HG02623 (cell line): ENCODE results near the gene OLFML2A.

Experiments used
- ATAC-seq: cut with Tn5 transposase; IDR thresholded peaks from one replicate; pipeline ENCODE4 v1.9.1; 2021; ENCODE audit warnings: moderate library complexity; ENCODE audit not compliant: unreplicated experiment

OLFML2A gene

DNA sequence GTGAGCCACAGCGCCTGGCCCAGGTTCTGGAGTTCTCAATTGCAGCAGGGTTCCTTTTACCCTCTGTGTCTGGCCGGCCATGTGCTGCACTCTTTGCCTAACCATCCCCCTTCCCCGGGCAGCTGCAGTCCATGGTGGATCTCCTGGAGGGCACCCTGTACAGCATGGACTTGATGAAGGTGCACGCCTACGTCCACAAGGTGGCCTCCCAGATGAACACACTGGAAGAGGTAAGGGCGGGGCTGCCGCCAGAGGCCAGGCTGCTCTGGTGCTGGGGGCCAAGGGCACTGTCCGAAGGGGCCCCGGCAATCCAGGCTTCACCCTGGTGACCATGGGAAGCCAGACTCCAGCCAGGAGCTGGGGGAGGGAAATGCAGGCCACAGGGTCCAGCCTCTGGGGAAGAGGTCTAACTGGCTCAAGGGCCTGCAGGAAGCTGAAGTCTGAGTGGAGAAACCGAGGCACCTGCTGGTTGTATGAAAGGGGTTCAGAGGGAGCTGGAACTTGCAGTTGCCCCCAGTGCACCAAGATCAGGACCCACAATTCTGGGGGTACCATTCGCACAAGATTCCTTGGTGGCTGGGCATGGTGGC, 18.1 kb downstream of the OLFML2A start:
- no peak for ATAC-seq

GRCh38 chr9:124795881-124796431, 19.0 kb downstream of the OLFML2A start:
- ATAC-seq, result no peak

DNA sequence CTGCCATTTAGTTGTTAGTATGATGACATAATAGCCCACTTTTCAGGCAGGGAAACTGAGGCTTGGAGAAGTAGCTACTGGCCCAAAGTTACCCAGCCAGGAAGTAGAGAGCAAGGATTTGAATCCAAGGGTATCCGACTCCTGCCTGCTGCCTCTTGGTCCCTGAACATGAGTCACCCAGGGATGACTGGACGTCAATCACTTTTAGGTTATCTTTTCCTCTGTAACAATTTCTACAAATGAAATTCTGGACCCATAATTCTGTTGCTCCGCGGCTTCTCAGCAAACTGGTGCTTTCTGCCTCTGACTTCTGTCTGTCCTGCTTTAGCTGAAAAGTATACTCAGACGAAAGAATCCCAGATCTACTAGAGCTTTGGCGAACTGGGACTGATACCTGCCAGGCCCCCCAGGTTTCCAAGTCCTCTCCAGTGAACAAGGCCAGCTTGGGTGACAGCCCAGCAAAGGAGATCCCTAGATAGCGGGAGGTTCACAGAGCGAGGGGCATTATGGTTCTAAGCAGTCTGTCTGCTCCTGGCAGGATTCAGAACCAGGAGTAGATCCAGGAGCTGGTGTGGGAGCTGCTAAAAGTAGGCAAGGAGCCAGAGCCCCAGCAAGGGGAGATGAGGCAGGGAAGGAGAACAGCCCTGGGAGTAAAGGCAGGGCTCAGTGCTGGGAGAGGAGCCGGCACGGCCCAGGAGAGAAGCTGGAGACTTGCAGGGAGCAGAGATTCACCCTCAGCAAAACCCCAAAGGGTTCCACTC, 20.6 kb downstream of the OLFML2A start:
- ATAC-seq, result no peak

DNA sequence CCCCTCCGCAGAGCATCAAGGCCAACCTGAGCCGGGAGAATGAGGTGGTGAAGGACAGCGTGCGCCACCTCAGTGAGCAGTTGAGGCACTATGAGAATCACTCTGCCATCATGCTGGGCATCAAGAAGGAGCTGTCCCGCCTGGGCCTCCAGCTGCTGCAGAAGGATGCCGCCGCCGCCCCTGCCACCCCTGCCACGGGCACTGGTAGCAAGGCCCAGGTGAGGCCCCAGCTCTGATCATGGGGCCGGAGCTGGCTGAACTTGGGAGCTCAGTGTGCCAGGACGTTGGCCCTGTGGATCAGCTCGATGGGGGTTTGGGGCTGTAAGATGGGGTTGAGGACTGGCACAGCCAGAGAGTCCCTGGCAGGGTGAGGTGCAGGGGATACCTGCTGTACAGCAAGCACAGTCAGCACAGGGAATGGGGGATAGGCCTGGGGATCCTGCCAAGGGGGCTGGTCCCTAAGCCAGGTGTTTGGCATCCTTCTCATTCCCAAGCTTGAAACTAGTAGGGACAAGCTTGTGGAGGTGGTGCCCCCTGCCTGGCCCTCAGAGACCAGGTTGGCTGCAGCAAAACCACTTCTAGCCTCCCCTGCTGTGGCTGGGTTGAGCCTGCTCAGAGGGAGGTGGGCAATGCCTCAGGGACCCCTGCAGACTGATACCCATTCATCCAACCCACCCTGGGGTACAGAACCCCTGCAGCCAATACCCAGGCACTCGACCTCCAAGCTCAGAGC, 22.5 kb downstream of the OLFML2A start:
- no peak for ATAC-seq

- no peak for ATAC-seq
Observed at GRCh38 chr9:124800306-124801259, 23.6 kb downstream of the OLFML2A start.

GRCh38 chr9:124801356-124801755, 24.4 kb downstream of the OLFML2A start:
- no peak for ATAC-seq

DNA sequence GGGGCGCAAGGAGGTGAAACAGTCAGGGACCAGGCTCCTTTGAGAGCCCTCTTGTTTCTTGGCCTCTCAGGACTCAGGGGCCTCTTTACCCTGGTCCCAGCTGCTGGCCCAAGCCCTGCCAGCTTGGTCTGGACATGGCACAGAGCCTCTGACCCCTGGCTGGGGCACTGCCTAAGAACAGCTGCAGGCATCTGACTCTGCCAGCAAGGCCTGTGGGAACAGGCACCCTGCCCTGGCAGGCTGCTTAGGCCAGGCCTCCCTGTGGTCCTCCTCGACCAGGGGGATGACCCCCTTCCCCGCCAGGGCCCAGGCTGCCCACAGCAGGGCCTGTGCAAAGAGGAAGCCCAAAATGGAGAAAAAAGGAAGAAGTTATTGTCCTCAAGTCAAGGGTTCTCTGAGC, 25.5 kb downstream of the OLFML2A start:
- ATAC-seq, result no peak

GRCh38 chr9:124803911-124804310, 27.0 kb downstream of the OLFML2A start:
- ATAC-seq, result no peak

- no peak for ATAC-seq
Observed at GRCh38 chr9:124805186-124805585, 28.3 kb downstream of the OLFML2A start.

- ATAC-seq, result no peak
Observed at GRCh38 chr9:124808246-124808956, 31.5 kb downstream of the OLFML2A start.

DNA sequence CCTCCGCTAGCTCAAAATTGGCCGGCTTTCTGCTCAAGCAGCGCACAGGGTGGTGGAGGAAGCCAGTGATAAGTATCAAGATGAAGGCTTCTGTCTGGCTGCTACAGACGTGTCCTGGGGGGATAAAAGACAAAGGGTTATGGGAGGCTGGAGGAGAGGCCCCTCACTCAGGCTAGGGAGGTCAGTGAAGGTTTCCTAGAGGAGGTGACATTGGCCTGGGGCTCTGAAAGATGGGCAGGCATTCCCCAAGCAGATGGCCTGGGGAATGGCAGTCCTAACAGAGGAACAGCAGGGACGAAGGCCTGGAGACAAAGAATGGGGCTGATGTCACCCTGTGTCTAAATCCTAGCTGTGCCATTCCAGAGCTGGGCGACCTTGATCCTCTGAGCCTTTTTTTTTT, 32.3 kb downstream of the OLFML2A start:
- no peak for ATAC-seq

GRCh38 chr9:124809741-124810500, 33.0 kb downstream of the OLFML2A start:
- no peak for ATAC-seq

DNA sequence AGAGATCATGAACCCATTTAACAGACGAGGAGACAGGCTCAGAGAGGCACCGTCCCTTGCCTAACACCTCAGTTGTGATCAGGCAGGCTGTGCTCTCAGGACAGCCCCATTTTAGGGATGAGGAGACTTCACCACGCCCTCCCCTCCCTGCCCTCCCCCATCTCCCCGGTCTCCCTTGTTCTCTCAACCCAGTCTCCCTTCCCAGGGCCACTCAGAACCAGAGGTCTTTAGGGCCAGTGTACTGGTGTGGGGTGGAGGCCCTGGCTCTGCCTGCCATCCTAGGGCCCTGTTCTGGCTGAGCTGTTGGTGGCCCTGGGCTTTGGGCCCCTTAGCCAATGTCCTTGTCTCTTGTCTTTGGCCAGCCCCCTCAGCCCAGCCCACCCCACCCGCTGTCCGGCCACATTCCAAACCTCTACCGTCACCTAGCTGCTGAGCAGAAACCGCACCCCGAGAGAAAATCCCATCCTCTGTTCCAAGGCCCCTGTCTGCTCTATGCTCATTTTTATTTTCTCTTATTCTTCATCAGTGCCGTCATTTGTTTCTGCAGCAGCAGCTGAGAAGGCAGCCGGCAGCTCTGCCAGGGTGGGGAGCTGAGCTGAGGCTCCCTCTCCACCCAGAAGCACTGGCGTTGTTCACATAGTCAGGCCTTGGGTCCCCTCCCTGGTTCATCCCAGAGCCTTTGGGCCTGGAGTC, 33.9 kb downstream of the OLFML2A start:
- ATAC-seq, result no peak

GRCh38 chr9:124812441-124812876, 35.5 kb downstream of the OLFML2A start:
- ATAC-seq, result no peak

DNA sequence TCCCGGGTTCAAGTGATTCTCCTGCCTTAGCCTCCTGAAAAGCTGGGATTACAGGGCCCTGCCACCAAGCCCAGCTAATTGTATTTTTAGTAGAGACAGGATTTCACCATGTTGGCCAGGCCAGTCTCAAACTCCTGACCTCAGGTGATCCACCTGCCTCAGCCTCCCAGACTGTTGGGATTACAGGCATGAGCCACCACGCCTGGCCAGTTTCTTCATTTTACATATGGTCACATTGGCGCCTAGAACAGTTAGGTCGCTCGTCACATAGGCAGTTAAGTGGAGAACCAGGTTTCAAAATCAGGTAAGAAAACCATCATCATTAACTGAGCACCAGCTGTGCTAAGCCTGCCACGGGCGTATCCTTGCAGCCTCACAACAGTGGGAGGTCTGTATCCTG, 36.1 kb downstream of the OLFML2A start:
- no peak for ATAC-seq

DNA sequence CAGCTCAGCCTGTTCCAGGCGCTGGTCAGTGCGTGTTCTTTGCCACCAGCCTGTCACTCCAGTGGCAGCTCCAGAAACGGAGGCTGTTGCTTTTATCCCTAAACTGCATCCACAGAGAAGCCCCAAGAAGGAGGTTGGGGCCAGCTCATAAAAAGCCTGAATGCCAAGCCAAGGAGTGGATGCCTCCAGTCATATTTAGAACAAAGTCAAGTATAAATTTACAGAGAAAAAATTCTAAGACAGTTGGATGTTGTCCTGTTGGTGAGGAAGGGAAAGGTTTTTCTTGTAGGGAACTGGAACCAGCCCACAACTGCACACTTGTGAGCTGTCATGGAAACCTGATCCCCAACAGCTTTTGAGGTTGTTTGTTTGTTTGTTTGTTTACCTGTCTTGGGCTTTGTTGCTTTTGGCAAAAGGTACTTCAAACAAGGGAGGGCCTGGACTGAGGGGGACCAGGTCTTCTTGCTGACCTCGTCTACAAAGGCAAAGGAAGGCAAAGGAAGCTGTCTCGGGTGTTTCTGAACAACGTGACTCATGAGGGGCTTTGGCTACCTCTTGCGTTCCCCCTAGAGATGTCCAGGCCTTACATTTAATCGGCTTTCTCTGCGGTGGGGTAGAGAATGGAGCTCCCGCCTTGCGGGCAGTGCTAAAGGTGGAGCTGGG, 36.7 kb downstream of the OLFML2A start:
- no peak for ATAC-seq

GRCh38 chr9:124814164-124814535, 37.2 kb downstream of the OLFML2A start:
- no peak for ATAC-seq

DNA sequence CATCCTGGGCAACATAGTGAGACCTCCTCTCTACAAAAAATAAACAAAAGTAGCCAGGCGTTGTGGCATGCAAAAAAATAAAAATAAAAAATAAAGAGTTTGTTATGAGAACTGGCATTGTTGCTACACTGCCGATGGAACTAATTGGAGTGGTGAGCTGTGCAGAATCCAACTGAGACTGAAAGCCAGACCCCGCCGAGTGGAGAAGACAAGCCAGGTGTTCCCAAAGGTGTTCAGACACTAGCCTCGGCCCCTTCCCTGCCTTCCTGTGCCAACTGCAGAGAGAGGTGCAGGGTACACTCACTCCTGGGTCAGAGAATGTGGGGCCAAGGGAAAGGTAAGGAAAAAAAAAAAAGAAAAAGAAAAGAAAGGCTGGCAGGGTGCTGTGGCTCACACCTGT, 38.7 kb downstream of the OLFML2A start:
- ATAC-seq, result no peak
